ENCODE data around the gene CEP57L1.
"Not testable (repeated sequence)": the region's sequence is repeated elsewhere in the genome, so short reads cannot be mapped to it uniquely, and the experiment has no call there.

CEP57L1 gene

GRCh38 chr6:109074133-109074415 lies 21.2 kb upstream of the CEP57L1 start:
- no peak for DNase-seq (ENCODE audit: low spot score)

GRCh38 chr6:109075934-109076333 lies 19.4 kb upstream of the CEP57L1 start:
- DNase-seq (ENCODE audit: low spot score), result no peak

GRCh38 chr6:109076377-109076776 lies 18.9 kb upstream of the CEP57L1 start:
- no peak for DNase-seq (ENCODE audit: low spot score)

- no peak for DNase-seq (ENCODE audit: low spot score)
These were observed 15.3 kb upstream of the CEP57L1 start for GRCh38 chr6:109079981-109080380.

- no peak for DNase-seq (ENCODE audit: low spot score)
These were observed 14.3 kb upstream of the CEP57L1 start for GRCh38 chr6:109081026-109081425.

- no peak for DNase-seq (ENCODE audit: low spot score)
These were observed 13.7 kb upstream of the CEP57L1 start for GRCh38 chr6:109081516-109082187.

- DNase-seq (ENCODE audit: low spot score), result no peak
These were observed 13.1 kb upstream of the CEP57L1 start for GRCh38 chr6:109082188-109082577.

GRCh38 chr6:109083657-109084056 lies 11.7 kb upstream of the CEP57L1 start:
- DNase-seq (ENCODE audit: low spot score), result no peak

GRCh38 chr6:109084146-109084545 lies 11.2 kb upstream of the CEP57L1 start:
- not testable (repeated sequence) for DNase-seq (ENCODE audit: low spot score)

- DNase-seq (ENCODE audit: low spot score), result no peak
These were observed 7.5 kb upstream of the CEP57L1 start for GRCh38 chr6:109087661-109088264.

GRCh38 chr6:109088995-109089394 lies 6.3 kb upstream of the CEP57L1 start:
- no peak for DNase-seq (ENCODE audit: low spot score)

- no peak for DNase-seq (ENCODE audit: low spot score)
These were observed 3.8 kb upstream of the CEP57L1 start for GRCh38 chr6:109091314-109092024.

GRCh38 chr6:109092074-109092473 lies 3.2 kb upstream of the CEP57L1 start:
- no peak for DNase-seq (ENCODE audit: low spot score)

GRCh38 chr6:109093732-109094415 lies 1.4 kb upstream of the CEP57L1 start:
- DNase-seq (ENCODE audit: low spot score), result no peak

- peak; percentile 89 for DNase-seq (ENCODE audit: low spot score)
These were observed 781 bp upstream of the CEP57L1 start, which contains the start of gene SESN1 for GRCh38 chr6:109094416-109095035. TSS of gene SESN1 (minus strand) at chr6:109094846. CDS start at chr6:109094073, 773 bp downstream.

GRCh38 chr6:109095835-109096084 lies 453 bp downstream of the CEP57L1 start:
- DNase-seq (ENCODE audit: low spot score), result no peak

- DNase-seq (ENCODE audit: low spot score), result no peak
These were observed 901 bp downstream of the CEP57L1 start for GRCh38 chr6:109096208-109096607.

GRCh38 chr6:109097661-109098060 lies 2.4 kb downstream of the CEP57L1 start:
- DNase-seq (ENCODE audit: low spot score), result no peak

- no peak for DNase-seq (ENCODE audit: low spot score)
These were observed 7.5 kb downstream of the CEP57L1 start for GRCh38 chr6:109102762-109103161.

- DNase-seq (ENCODE audit: low spot score), result no peak
These were observed 8.6 kb downstream of the CEP57L1 start for GRCh38 chr6:109103942-109104341.

GRCh38 chr6:109104512-109104911 lies 9.2 kb downstream of the CEP57L1 start:
- no peak for DNase-seq (ENCODE audit: low spot score)

GRCh38 chr6:109105681-109106080 lies 10.4 kb downstream of the CEP57L1 start:
- DNase-seq (ENCODE audit: low spot score), result no peak

GRCh38 chr6:109109663-109110062 lies 14.4 kb downstream of the CEP57L1 start:
- DNase-seq (ENCODE audit: low spot score), result not testable (repeated sequence)

All from LoVo (cell line).